CD4-positive, CD25-positive, alpha-beta regulatory T cell (primary cell): ENCODE results near the gene CCDC91. TPM values are rescaled to one million over a fixed set of nuclear protein-coding genes. Genes with fewer than 3 reads are reported as not detected.

Experiments
- ATAC-seq, 2 donors: fragments of 150-1000 bp; cut with Tn5 transposase; one replicate each; pipeline ENCODE4 v1.10.0; 2021; ENCODE audit warnings: low read depth in 2 of 2, moderate number of reproducible peaks in 2 of 2, moderate library complexity in 1 of 2
- DNase-seq, 3 donors: peaks; one replicate each; pipeline versions ENCODE4 v3.0.0 to v3.0.0-alpha.2; 2012 to 2022; ENCODE audit warnings: mixed read lengths in 1 of 3
- H3K27ac ChIP-seq: one replicate; pipeline ENCODE4 v1.7.0; 2013; ENCODE audit warnings: mild to moderate bottlenecking, low read length; ENCODE audit not compliant: insufficient read depth, poor library complexity, severe bottlenecking
- H3K27me3 ChIP-seq: one replicate; pipeline ENCODE4 v1.7.0; 2013; ENCODE audit warnings: low read length; ENCODE audit not compliant: control insufficient read depth, insufficient read depth
- H3K36me3 ChIP-seq: one replicate; pipeline ENCODE4 v1.7.0; 2013; ENCODE audit warnings: mild to moderate bottlenecking, low read length, moderate library complexity; ENCODE audit not compliant: control insufficient read depth, insufficient read depth
- H3K4me1 ChIP-seq: 2 replicates; pipeline ENCODE4 v1.7.0; 2013; ENCODE audit warnings: mild to moderate bottlenecking, low read length; ENCODE audit not compliant: insufficient read depth, control insufficient read depth, poor library complexity, severe bottlenecking
- H3K4me3 ChIP-seq: one replicate; pipeline ENCODE4 v1.7.0; 2013; ENCODE audit warnings: low read depth, mild to moderate bottlenecking, low read length, moderate library complexity
- H3K9me3 ChIP-seq, 2 experiments: 1 replicate in 1 of 2; 2 replicates in 1 of 2; pipeline ENCODE4 v1.7.0; 2013; ENCODE audit warnings: low read length in 2 of 2, mild to moderate bottlenecking in 1 of 2, moderate library complexity in 1 of 2; ENCODE audit not compliant: control insufficient read depth in 2 of 2
- H3K27ac Mint-ChIP-seq, 3 donors: one replicate each; pipeline ENCODE4 v1.8.0; 2020 to 2022; ENCODE audit warnings: mild to moderate bottlenecking in 3 of 3, mixed read lengths in 3 of 3, moderate library complexity in 2 of 3
- H3K27me3 Mint-ChIP-seq: one replicate; pipeline ENCODE4 v1.8.0; 2022; ENCODE audit warnings: mild to moderate bottlenecking, mixed read lengths
- H3K36me3 Mint-ChIP-seq: one replicate; pipeline ENCODE4 v1.8.0; 2020; ENCODE audit warnings: mixed read lengths
- H3K4me1 Mint-ChIP-seq, 4 donors: one replicate each; pipeline ENCODE4 v1.8.0; 2020 to 2022; ENCODE audit warnings: mixed read lengths in 4 of 4, mild to moderate bottlenecking in 1 of 4
- H3K4me3 Mint-ChIP-seq, 4 donors: one replicate each; pipeline ENCODE4 v1.8.0; 2020 to 2022; ENCODE audit warnings: mild to moderate bottlenecking in 4 of 4, mixed read lengths in 4 of 4, moderate library complexity in 3 of 4
- H3K9me3 Mint-ChIP-seq, 7 donors: one replicate each; pipeline ENCODE4 v1.8.0; 2020 to 2022; ENCODE audit warnings: mixed read lengths in 7 of 7, mild to moderate bottlenecking in 3 of 7, moderate library complexity in 2 of 7
- polyA plus RNA-seq, 4 donors: library from polyadenylated mRNA; unstranded; fragments of 300-500 nt; fragmentation: Illumina TruSeq; gene quantifications; one replicate each; pipeline ENCODE4 v1.2.3, GENCODE V29; 2021
- total RNA-seq: library from RNA; stranded (reverse); gene quantifications from one replicate; pipeline ENCODE4 v1.2.3, GENCODE V29; 2022

CCDC91 gene
- total and polyA plus RNA-seq, 5 donors from 2014 or later, result 59.4 to 74.0 (median 66.2) TPM

- Histone ChIP-seq H3K9me3 (no peaks in the 10 kb centered on the region), H3K4me3 (no peak overlapping the region), H3K4me1 (no peaks in the 10 kb centered on the region), H3K36me3 (no peaks in the 10 kb centered on the region), H3K27me3 (no peaks in the 10 kb centered on the region), H3K27ac (no peak overlapping the region)
- no peak overlapping the region for H3K4me3 Mint-ChIP-seq
- H3K27ac Mint-ChIP-seq, result no peak overlapping the region
- H3K27me3 Mint-ChIP-seq, result no peaks in the 10 kb centered on the region
- H3K4me1 Mint-ChIP-seq, result peaks cover 0 to 4% (median under 1%) of the 10 kb centered on the region in 4 donors
- no peak for ATAC-seq
- H3K9me3 Mint-ChIP-seq, result peaks cover 0 to under 1% (median 0%) of the 10 kb centered on the region in 7 donors
- DNase-seq, result no peak
- peaks cover 15% of the 10 kb centered on the region for H3K36me3 Mint-ChIP-seq
These were observed 293.9 kb downstream of the CCDC91 start for GRCh38 chr12:28484156-28484555.

GRCh38 chr12:28486521-28486920, 296.3 kb downstream of the CCDC91 start:
- H3K27ac Mint-ChIP-seq, result no peak overlapping the region
- peaks cover 20% of the 10 kb centered on the region for H3K36me3 Mint-ChIP-seq
- Histone ChIP-seq H3K27ac (no peak overlapping the region), H3K4me1 (no peaks in the 10 kb centered on the region), H3K4me3 (no peak overlapping the region), H3K36me3 (no peaks in the 10 kb centered on the region), H3K27me3 (no peaks in the 10 kb centered on the region), H3K9me3 (no peaks in the 10 kb centered on the region)
- no peaks in the 10 kb centered on the region for H3K27me3 Mint-ChIP-seq
- H3K4me3 Mint-ChIP-seq, result no peak overlapping the region
- ATAC-seq (no peak), DNase-seq (no peak)
- H3K4me1 Mint-ChIP-seq, result peaks cover 0 to 4% (median 2%) of the 10 kb centered on the region in 4 donors
- H3K9me3 Mint-ChIP-seq, result peaks cover 0 to 2% (median 0%) of the 10 kb centered on the region in 7 donors

- ATAC-seq, result no peak
- no peak overlapping the region for H3K4me3 ChIP-seq
- peaks cover 0 to 2% (median 0%) of the 10 kb centered on the region in 7 donors for H3K9me3 Mint-ChIP-seq
These were observed 299.0 kb downstream of the CCDC91 start for GRCh38 chr12:28489246-28489645.

GRCh38 chr12:28497889-28498411, 307.7 kb downstream of the CCDC91 start:
- Mint-ChIP-seq H3K27me3 (no peaks in the 10 kb centered on the region), H3K36me3 (peaks cover 55% of the 10 kb centered on the region), H3K9me3 (peaks cover 0 to 7% (median 2%) of the 10 kb centered on the region in 7 donors), H3K4me3 (no peak overlapping the region), H3K27ac (peak overlapping the region in 1 of 3 donors; percentile 33), H3K4me1 (peaks cover 6 to 30% (median 16%) of the 10 kb centered on the region in 4 donors)
- H3K36me3 ChIP-seq, result peaks cover 6% of the 10 kb centered on the region
- ATAC-seq, result peak; percentile 48 to 57
- H3K27me3 ChIP-seq, result no peaks in the 10 kb centered on the region
- H3K4me3 ChIP-seq, result no peak overlapping the region
- H3K4me1 ChIP-seq, result no peaks in the 10 kb centered on the region
- peak overlapping the region; percentile 7 for H3K27ac ChIP-seq
- peak in 1 of 3 donors; percentile 37 for DNase-seq
- peaks cover 0 to 1% of the 10 kb centered on the region in 2 experiments for H3K9me3 ChIP-seq

More at GRCh38 chr12:28489246-28489645, 299.0 kb downstream of the CCDC91 start:
- no peaks in the 10 kb centered on the region for H3K27me3 ChIP-seq
- Mint-ChIP-seq H3K27me3 (no peaks in the 10 kb centered on the region), H3K27ac (no peak overlapping the region), H3K36me3 (peaks cover 17% of the 10 kb centered on the region), H3K4me1 (peaks cover 0 to 2% (median under 1%) of the 10 kb centered on the region in 4 donors), H3K4me3 (no peak overlapping the region)
- DNase-seq, result no peak
- H3K27ac ChIP-seq, result no peak overlapping the region
- no peaks in the 10 kb centered on the region for H3K9me3 ChIP-seq
- H3K4me1 ChIP-seq, result no peaks in the 10 kb centered on the region
- no peaks in the 10 kb centered on the region for H3K36me3 ChIP-seq

GRCh38 chr12:28498850-28499249, 308.6 kb downstream of the CCDC91 start:
- Histone ChIP-seq H3K4me1 (no peaks in the 10 kb centered on the region), H3K4me3 (no peak overlapping the region), H3K9me3 (peaks cover 0 to 1% of the 10 kb centered on the region in 2 experiments), H3K27ac (no peak overlapping the region), H3K36me3 (peaks cover 6% of the 10 kb centered on the region), H3K27me3 (no peaks in the 10 kb centered on the region)
- DNase-seq, result no peak
- Mint-ChIP-seq H3K4me1 (peaks cover 6 to 30% (median 16%) of the 10 kb centered on the region in 4 donors), H3K9me3 (peaks cover 0 to 7% (median 2%) of the 10 kb centered on the region in 7 donors), H3K27ac (no peak overlapping the region), H3K4me3 (no peak overlapping the region), H3K27me3 (no peaks in the 10 kb centered on the region), H3K36me3 (peaks cover 48% of the 10 kb centered on the region)
- ATAC-seq, result no peak

GRCh38 chr12:28500373-28501024, 310.2 kb downstream of the CCDC91 start:
- DNase-seq, result no peak
- H3K4me3 ChIP-seq, result no peak overlapping the region
- no peak for ATAC-seq
- H3K4me1 Mint-ChIP-seq, result peaks cover 6 to 30% (median 16%) of the 10 kb centered on the region in 4 donors
- H3K4me3 Mint-ChIP-seq, result no peak overlapping the region
- peaks cover 0 to 10% (median 2%) of the 10 kb centered on the region in 7 donors for H3K9me3 Mint-ChIP-seq
- H3K27me3 ChIP-seq, result no peaks in the 10 kb centered on the region
- H3K4me1 ChIP-seq, result no peaks in the 10 kb centered on the region
- peaks cover 0 to 1% of the 10 kb centered on the region in 2 experiments for H3K9me3 ChIP-seq
- H3K27me3 Mint-ChIP-seq, result no peaks in the 10 kb centered on the region
- no peak overlapping the region for H3K27ac Mint-ChIP-seq
- H3K36me3 ChIP-seq, result peaks cover 6% of the 10 kb centered on the region
- H3K27ac ChIP-seq, result no peak overlapping the region
- H3K36me3 Mint-ChIP-seq, result peaks cover 42% of the 10 kb centered on the region

GRCh38 chr12:28506271-28506670, 316.0 kb downstream of the CCDC91 start:
- no peaks in the 10 kb centered on the region for H3K36me3 ChIP-seq
- no peaks in the 10 kb centered on the region for H3K27me3 ChIP-seq
- Mint-ChIP-seq H3K4me1 (peaks cover 0 to 4% (median 3%) of the 10 kb centered on the region in 4 donors), H3K9me3 (peaks cover 0 to 6% (median 4%) of the 10 kb centered on the region in 7 donors), H3K36me3 (peaks cover 28% of the 10 kb centered on the region), H3K27ac (no peak overlapping the region), H3K4me3 (no peak overlapping the region), H3K27me3 (no peaks in the 10 kb centered on the region)
- DNase-seq (no peak), ATAC-seq (no peak)
- H3K4me3 ChIP-seq, result no peak overlapping the region
- H3K4me1 ChIP-seq, result no peaks in the 10 kb centered on the region
- no peaks in the 10 kb centered on the region for H3K9me3 ChIP-seq
- no peak overlapping the region for H3K27ac ChIP-seq
